Endothelial cell of umbilical vein (primary cell): Measurements from ENCODE around the gene NEU2. TPM values are rescaled to one million over a fixed set of nuclear protein-coding genes. Genes with fewer than 3 reads are reported as not detected.

ENCODE experiments used
- BruUV-seq: library from RNA; stranded (reverse); fragments of 400-500 nt; replicated peaks from 2 replicates; lab custom pipeline; 2021; lab: Mats Ljungman, UMichigan
- CTCF ChIA-PET: fragments of 300-600, 350-600 bp; sonication (Branson Sonifier 250); formaldehyde crosslinking; loops from one replicate; lab custom pipeline; 2021; ENCODE audit warnings: antibody characterized with exemption, inconsistent platforms; lab: Charles Lee
- POLR2A ChIA-PET: fragments of 300-600, 350-600 bp; sonication (Branson Sonifier 250); formaldehyde crosslinking; loops from one replicate; lab custom pipeline; 2021; ENCODE audit warnings: antibody characterized with exemption, inconsistent platforms; lab: Charles Lee
- DNase-seq: peaks from one replicate; pipeline ENCODE4 v3.0.0-alpha.2; 2011; ENCODE audit warnings: low read depth, low spot score
- FAIRE-seq: peaks from 2 replicates; lab custom pipeline; 2011; peaks lifted over from hg19 to GRCh38; lab: Jason Lieb, UNC
- H2AFZ ChIP-seq: 2 replicates; pipeline ENCODE4 v1.6.0; 2012; ENCODE audit warnings: low read depth, low read length, control low read depth, inconsistent platforms
- H3K27ac ChIP-seq: 2 replicates; pipeline ENCODE4 v1.5.1; 2011; ENCODE audit warnings: low read depth, mild to moderate bottlenecking, control low read depth, low read length, moderate library complexity; ENCODE audit not compliant: insufficient read depth
- H3K27me3 ChIP-seq, 2 experiments: 2 replicates each; pipeline versions ENCODE4 v1.6.0 to v1.6.1; 2011; ENCODE audit warnings: low read length in 2 of 2, mixed read lengths in 1 of 2; ENCODE audit not compliant: control insufficient read depth in 2 of 2, insufficient read depth in 2 of 2
- H3K36me3 ChIP-seq, 2 experiments: 2 replicates in 1 of 2; 3 replicates in 1 of 2; pipeline ENCODE4 v1.5.1; 2011; ENCODE audit warnings: low read length in 2 of 2, mild to moderate bottlenecking in 1 of 2, moderate library complexity in 1 of 2; ENCODE audit not compliant: control insufficient read depth in 2 of 2, insufficient read depth in 2 of 2; ENCODE audit errors: extremely low read depth in 1 of 2
- H3K4me1 ChIP-seq: 3 replicates; pipeline ENCODE4 v1.5.1; 2011; ENCODE audit warnings: mild to moderate bottlenecking, low read length; ENCODE audit not compliant: control insufficient read depth, insufficient read depth; ENCODE audit errors: extremely low read depth
- H3K4me2 ChIP-seq: 2 replicates; pipeline ENCODE4 v1.6.1; 2011; ENCODE audit warnings: low read length, control low read depth, mixed read lengths; ENCODE audit not compliant: insufficient read depth
- H3K4me3 ChIP-seq, 3 experiments: fragments of 200-600 bp in 1 of 3; sonication (generic), shearing (Covaris generic) in 1 of 3; replicated peaks in 1 of 3; 2 replicates each; pipeline ENCODE4 v1.5.1; 2011 to 2016; ENCODE audit warnings: control low read depth in 3 of 3, low read length in 3 of 3, mild to moderate bottlenecking in 2 of 3, inconsistent platforms in 1 of 3, low read depth in 1 of 3, moderate library complexity in 1 of 3; ENCODE audit not compliant: insufficient read depth in 1 of 3
- H3K79me2 ChIP-seq: 2 replicates; pipeline ENCODE4 v1.6.0; 2012; ENCODE audit warnings: low read length, inconsistent platforms; ENCODE audit not compliant: control insufficient read depth, insufficient read depth
- H3K9ac ChIP-seq: replicated peaks from 2 replicates; pipeline ENCODE3; 2011; ENCODE audit warnings: low read length, control low read depth; ENCODE audit not compliant: insufficient read depth; ENCODE audit errors: extremely low read depth
- H3K9me1 ChIP-seq: replicated peaks from 3 replicates; pipeline ENCODE4 v1.6.0; 2011; ENCODE audit warnings: mild to moderate bottlenecking, low read length; ENCODE audit not compliant: control insufficient read depth, insufficient read depth; ENCODE audit errors: extremely low read depth
- H3K9me3 ChIP-seq: replicated peaks from 2 replicates; pipeline ENCODE4 v1.5.1; 2012; ENCODE audit warnings: low read length, inconsistent platforms; ENCODE audit not compliant: control insufficient read depth, insufficient read depth
- H4K20me1 ChIP-seq: replicated peaks from 2 replicates; pipeline ENCODE3; 2011; ENCODE audit warnings: mild to moderate bottlenecking, low read length; ENCODE audit not compliant: control insufficient read depth, insufficient read depth; ENCODE audit errors: extremely low read depth
- EZH2 ChIP-seq: IDR thresholded peaks from 2 replicates; pipeline ENCODE4 v1.6.1; 2012; ENCODE audit warnings: borderline replicate concordance, low read depth, mild to moderate bottlenecking, moderate library complexity, low read length, inconsistent platforms; ENCODE audit not compliant: severe bottlenecking
- dilution Hi-C: fragments of 300-500 bp; cut with MboI; formaldehyde crosslinking; loops from one replicate; pipeline ENCODE4 v1.15.0; 2019; ENCODE audit warnings: low sequenced_read_pairs; ENCODE audit not compliant: extremely low pct_ligation_motif_present
- intact Hi-C: fragments of 100-400 bp; cut with micrococcal nuclease; formaldehyde crosslinking; loops from one replicate; pipeline ENCODE4 v1.10.0; 2022
- polyA plus RNA-seq, 4 experiments: library from polyadenylated mRNA; depleted of rRNA in 3 of 4; stranded (reverse) in 3 of 4; unstranded in 1 of 4; fragments of >200 nt; gene quantifications; 2 replicates each; pipeline versions ENCODE4 v1.2.1 to v1.2.3, GENCODE V29; 2011 to 2012; ENCODE audit warnings: missing spikeins in 1 of 4
- total RNA-seq: library from RNA; stranded (reverse); gene quantifications from 2 replicates; pipeline ENCODE4 v1.2.3, GENCODE V29; 2021
- TF ChIP-seq, protein P1 (sequence below), 2 donors: IDR thresholded peaks; 1 replicate in 1 of 2; 2 replicates in 1 of 2; pipeline ENCODE4 v1.5.1; 2011; ENCODE audit warnings: low read length in 2 of 2, mild to moderate bottlenecking in 2 of 2, moderate library complexity in 2 of 2, control low read depth in 1 of 2, inconsistent platforms in 1 of 2, low read depth in 1 of 2; ENCODE audit not compliant: insufficient read depth in 1 of 2; ENCODE audit errors: extremely low read depth in 1 of 2

NEU2 gene
- total and polyA plus RNA-seq, 2 donors (not counting 3 experiments of a cell fraction or from before 2014, with no cell fraction given), result not detected

DNA sequence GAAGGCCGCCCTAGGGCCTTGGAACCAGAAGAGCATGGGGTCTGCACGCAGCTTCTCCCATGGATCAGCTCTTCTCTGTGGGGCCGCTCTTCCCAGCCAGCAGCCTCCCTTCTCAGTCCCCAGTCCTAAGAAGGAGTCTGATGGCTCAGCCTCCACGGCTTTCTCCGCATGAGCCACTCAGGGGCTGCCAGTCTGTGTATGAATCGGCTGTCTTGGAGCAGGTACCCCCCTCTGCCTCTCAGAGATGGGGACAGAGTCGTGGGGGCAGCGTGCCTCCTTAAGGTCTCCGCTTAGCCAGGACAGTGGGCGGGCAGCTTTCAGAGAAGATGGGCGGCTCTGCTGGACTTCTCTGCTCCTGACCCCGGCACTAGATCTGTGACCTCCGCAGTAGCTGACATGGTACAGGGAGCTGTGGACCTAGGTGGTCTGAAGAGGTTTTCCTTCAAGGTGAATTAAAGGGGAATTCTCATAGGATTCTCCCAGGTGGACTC is 49.3 kb downstream of the NEU2 start:
- intact Hi-C loops, result loop anchor here (10.0 kb wide), 1 partner anchor 333 kb away; no protein-coding TSS in a partner anchor
- Histone ChIP-seq H3K9me1 (no peaks in the 10 kb centered on the region), H3K27me3 (no peaks in the 10 kb centered on the region), H4K20me1 (no peaks in the 10 kb centered on the region), H2AFZ (no peak overlapping the region), H3K79me2 (no peaks in the 10 kb centered on the region), H3K36me3 (peaks cover 0 to 19% of the 10 kb centered on the region in 2 experiments), H3K9me3 (no peaks in the 10 kb centered on the region), H3K4me3 (no peak overlapping the region), H3K27ac (no peak overlapping the region), H3K4me2 (no peak overlapping the region), H3K9ac (no peak overlapping the region), H3K4me1 (peaks cover 40% of the 10 kb centered on the region)
- no peak for FAIRE-seq
- BruUV-seq, result no TSS peak
- DNase-seq, result no peak
- POLR2A ChIA-PET, result no interaction called here
- CTCF ChIA-PET, result interaction anchor here (1.0 kb wide), 1 partner anchor 27 kb away, joined by 5 read pairs; no protein-coding TSS in a partner anchor
- dilution Hi-C loops, result no loop called here
- no peak for TF ChIP-seq EZH2

DNA sequence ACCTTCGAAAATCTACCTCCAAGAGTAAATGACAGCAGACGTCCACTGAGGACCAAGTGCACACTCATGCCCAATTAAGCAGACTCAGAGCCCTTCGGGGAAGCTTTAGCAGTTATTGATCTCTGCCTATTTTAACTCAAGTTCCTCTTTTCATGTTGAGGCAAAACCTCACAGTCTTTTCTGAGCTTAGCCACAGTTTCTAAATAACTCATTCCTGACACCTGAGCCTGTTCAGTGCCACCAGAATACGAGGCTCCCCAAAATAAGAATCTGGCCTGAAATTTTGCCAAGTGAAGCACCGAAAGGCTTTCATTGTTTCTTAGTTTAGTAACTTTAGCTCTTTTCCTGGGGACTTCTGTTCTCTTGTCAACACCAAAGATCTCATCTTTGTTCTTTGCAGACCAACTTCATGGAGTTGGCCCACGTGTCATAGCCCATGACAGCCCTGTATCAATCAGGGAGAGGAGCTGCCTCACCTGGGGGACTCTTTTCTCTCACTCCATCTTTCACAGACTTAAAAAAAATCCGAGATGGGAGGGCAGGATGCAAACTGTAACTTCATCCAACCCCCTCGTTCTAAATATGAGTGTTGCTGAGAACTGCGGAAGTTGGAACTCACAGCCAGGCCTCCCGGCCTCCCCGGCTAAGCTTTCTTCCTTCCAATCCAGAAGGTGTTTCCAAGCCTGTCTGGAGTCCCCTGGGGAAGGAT is 49.9 kb downstream of the NEU2 start:
- Histone ChIP-seq H2AFZ (no peak overlapping the region), H3K4me3 (no peak overlapping the region), H3K9me3 (no peaks in the 10 kb centered on the region), H3K4me1 (peaks cover 40% of the 10 kb centered on the region), H3K9ac (no peak overlapping the region), H3K36me3 (peaks cover 0 to 19% of the 10 kb centered on the region in 2 experiments), H3K27me3 (no peaks in the 10 kb centered on the region), H4K20me1 (no peaks in the 10 kb centered on the region), H3K27ac (no peak overlapping the region), H3K4me2 (no peak overlapping the region), H3K79me2 (no peaks in the 10 kb centered on the region), H3K9me1 (no peaks in the 10 kb centered on the region)
- TF ChIP-seq, protein P1, sequence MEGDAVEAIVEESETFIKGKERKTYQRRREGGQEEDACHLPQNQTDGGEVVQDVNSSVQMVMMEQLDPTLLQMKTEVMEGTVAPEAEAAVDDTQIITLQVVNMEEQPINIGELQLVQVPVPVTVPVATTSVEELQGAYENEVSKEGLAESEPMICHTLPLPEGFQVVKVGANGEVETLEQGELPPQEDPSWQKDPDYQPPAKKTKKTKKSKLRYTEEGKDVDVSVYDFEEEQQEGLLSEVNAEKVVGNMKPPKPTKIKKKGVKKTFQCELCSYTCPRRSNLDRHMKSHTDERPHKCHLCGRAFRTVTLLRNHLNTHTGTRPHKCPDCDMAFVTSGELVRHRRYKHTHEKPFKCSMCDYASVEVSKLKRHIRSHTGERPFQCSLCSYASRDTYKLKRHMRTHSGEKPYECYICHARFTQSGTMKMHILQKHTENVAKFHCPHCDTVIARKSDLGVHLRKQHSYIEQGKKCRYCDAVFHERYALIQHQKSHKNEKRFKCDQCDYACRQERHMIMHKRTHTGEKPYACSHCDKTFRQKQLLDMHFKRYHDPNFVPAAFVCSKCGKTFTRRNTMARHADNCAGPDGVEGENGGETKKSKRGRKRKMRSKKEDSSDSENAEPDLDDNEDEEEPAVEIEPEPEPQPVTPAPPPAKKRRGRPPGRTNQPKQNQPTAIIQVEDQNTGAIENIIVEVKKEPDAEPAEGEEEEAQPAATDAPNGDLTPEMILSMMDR (IDR thresholded peaks at IDR 0.05; ENCODE audit: extremely low read depth in 1 of 2, insufficient read depth in 1 of 2, low read depth in 1 of 2, low read length in 2 of 2), result no peak
- POLR2A ChIA-PET, result no interaction called here
- dilution Hi-C loops (no loop called here), intact Hi-C loops (loop anchor here (10.0 kb wide), 1 partner anchor 332 kb away; no protein-coding TSS in a partner anchor)
- BruUV-seq, result no TSS peak
- no peak for DNase-seq
- CTCF ChIA-PET, result interaction anchor here (1.0 to 4.6 kb wide), 2 partner anchors 21 to 28 kb away, joined by 5 to 30 read pairs; partner anchors contain the start of gene INPP5D
- FAIRE-seq, result no peak
